Measurements from ENCODE around the gene DIS3L2. TPM values are rescaled to one million over a fixed set of nuclear protein-coding genes. Genes with fewer than 3 reads are reported as not detected.

The DIS3L2 gene
- total RNA-seq, 3 donors from 2014 or later (not counting 1 experiment from before 2014, with no cell fraction given) = 56.4 to 63.6 (median 59.4) TPM

- Mint-ChIP-seq H3K27ac (no peak overlapping the region), H3K27me3 (ENCODE audit: low read depth in 2 of 2) (no peaks in the 10 kb centered on the region), H3K9me3 (no peaks in the 10 kb centered on the region), H3K4me1 (peaks cover 0 to 9% of the 10 kb centered on the region in 2 donors), H3K36me3 (no peaks in the 10 kb centered on the region), H3K4me3 (no peak overlapping the region)
- intact Hi-C loops (cut with micrococcal nuclease) = no loop called here
- peaks cover 2% of the 10 kb centered on the region for H3K36me3 ChIP-seq (ENCODE audit: control insufficient read depth, insufficient read depth, low read length)
- DNase-seq (no peak), ATAC-seq (no peak)
- WGBS (ENCODE audit: insufficient coverage) = 93% methylated on average over 2 of the region's 2 CpGs
- no peak overlapping the region for H3K27ac ChIP-seq (ENCODE audit: low read length)
- no peak for TF ChIP-seq CTCF (IDR thresholded peaks at IDR 0.05)
- H3K4me3 ChIP-seq (ENCODE audit: low read length) = no peak overlapping the region
- H3K4me1 ChIP-seq (ENCODE audit: control insufficient read depth, insufficient read depth, low read length) = peaks cover 7% of the 10 kb centered on the region
- H3K27me3 ChIP-seq (ENCODE audit: control insufficient read depth, insufficient read depth, low read length) = no peaks in the 10 kb centered on the region
- H3K9me3 ChIP-seq (ENCODE audit: control insufficient read depth, insufficient read depth, low read length) = no peaks in the 10 kb centered on the region
Measured at GRCh38 chr2:232200195-232200594, 238.7 kb downstream of the DIS3L2 start.

GRCh38 chr2:232203166-232203891, 241.8 kb downstream of the DIS3L2 start:
- peaks cover 0 to 9% of the 10 kb centered on the region in 2 donors for H3K4me1 Mint-ChIP-seq
- H3K4me1 ChIP-seq (ENCODE audit: control insufficient read depth, insufficient read depth, low read length) = peaks cover 7% of the 10 kb centered on the region
- H3K9me3 ChIP-seq (ENCODE audit: control insufficient read depth, insufficient read depth, low read length) = no peaks in the 10 kb centered on the region
- no peaks in the 10 kb centered on the region for H3K27me3 ChIP-seq (ENCODE audit: control insufficient read depth, insufficient read depth, low read length)
- H3K27ac ChIP-seq (ENCODE audit: low read length) = no peak overlapping the region
- no peak overlapping the region for H3K4me3 ChIP-seq (ENCODE audit: low read length)
- no peaks in the 10 kb centered on the region for H3K36me3 Mint-ChIP-seq
- peak overlapping the region in 1 of 2 donors; percentile 37 for H3K27ac Mint-ChIP-seq
- H3K4me3 Mint-ChIP-seq = no peak overlapping the region
- WGBS (ENCODE audit: insufficient coverage) = 98% methylated on average over 4 of the region's 5 CpGs
- peaks cover 2% of the 10 kb centered on the region for H3K36me3 ChIP-seq (ENCODE audit: control insufficient read depth, insufficient read depth, low read length)
- H3K27me3 Mint-ChIP-seq (ENCODE audit: low read depth in 2 of 2) = no peaks in the 10 kb centered on the region
- intact Hi-C loops (cut with micrococcal nuclease) = no loop called here
- H3K9me3 Mint-ChIP-seq = no peaks in the 10 kb centered on the region
- no peak for DNase-seq
- ATAC-seq = no peak
- no peak for TF ChIP-seq CTCF (IDR thresholded peaks at IDR 0.05)

- H3K27ac Mint-ChIP-seq = peak overlapping the region in 1 of 2 donors; percentile 37
- Histone ChIP-seq H3K36me3 (ENCODE audit: control insufficient read depth, insufficient read depth, low read length) (peaks cover 2% of the 10 kb centered on the region), H3K27ac (ENCODE audit: low read length) (no peak overlapping the region), H3K4me3 (ENCODE audit: low read length) (no peak overlapping the region), H3K27me3 (ENCODE audit: control insufficient read depth, insufficient read depth, low read length) (no peaks in the 10 kb centered on the region), H3K4me1 (ENCODE audit: control insufficient read depth, insufficient read depth, low read length) (peaks cover 7% of the 10 kb centered on the region), H3K9me3 (ENCODE audit: control insufficient read depth, insufficient read depth, low read length) (no peaks in the 10 kb centered on the region)
- intact Hi-C loops (cut with micrococcal nuclease) = no loop called here
- no peak for ATAC-seq
- H3K9me3 Mint-ChIP-seq = no peaks in the 10 kb centered on the region
- H3K27me3 Mint-ChIP-seq (ENCODE audit: low read depth in 2 of 2) = no peaks in the 10 kb centered on the region
- H3K4me1 Mint-ChIP-seq = peaks cover 0 to 9% of the 10 kb centered on the region in 2 donors
- TF ChIP-seq CTCF (IDR thresholded peaks at IDR 0.05) = no peak
- no peak for DNase-seq
- H3K4me3 Mint-ChIP-seq = no peak overlapping the region
- 47% methylated on average over 5 of the region's 5 CpGs for WGBS (ENCODE audit: insufficient coverage)
- H3K36me3 Mint-ChIP-seq = no peaks in the 10 kb centered on the region
Measured at GRCh38 chr2:232203936-232204335, 242.4 kb downstream of the DIS3L2 start.
